SK-N-MC (cell line): ENCODE results near the gene ZNF770.
A peak's percentile ranks its signal among the peaks of the same experiment; 100 is the strongest.

Experiments
- DNase-seq: peaks from one replicate; pipeline ENCODE4 v3.0.0-alpha.2; 2011; ENCODE audit warnings: low read depth, low spot score
- H3K27ac ChIP-seq: fragments of 200-600 bp; sonication (generic); 2 replicates; pipeline ENCODE4 v1.5.1; 2016; ENCODE audit warnings: mixed run types
- H3K36me3 ChIP-seq: fragments of 200-600 bp; sonication (generic); 2 replicates; pipeline ENCODE4 v1.6.1; 2017; ENCODE audit warnings: antibody characterized with exemption, low read length, mixed read lengths; ENCODE audit not compliant: insufficient read depth
- H3K4me3 ChIP-seq: fragments of 200-600 bp; sonication (generic); 2 replicates; pipeline ENCODE4 v1.5.1; 2016
- H3K9ac ChIP-seq: fragments of 200-600 bp; sonication (generic); 2 replicates; pipeline ENCODE4 v1.8.0; 2017; ENCODE audit warnings: mixed run types, mixed read lengths; ENCODE audit not compliant: insufficient read length
- H3K9me3 ChIP-seq: fragments of 200-600 bp; sonication (generic); 2 replicates; pipeline ENCODE4 v1.6.1; 2017; ENCODE audit warnings: low read depth, mild to moderate bottlenecking, antibody characterized with exemption, low read length, moderate library complexity, mixed read lengths
- EZH2 ChIP-seq: fragments of 200-600 bp; sonication (generic); IDR thresholded peaks from one replicate; pipeline ENCODE4 v1.6.1; 2017; ENCODE audit warnings: antibody characterized with exemption
- FOXP2 ChIP-seq: optimal IDR thresholded peaks from 2 replicates; pipeline ENCODE3; 2011; ENCODE audit warnings: mild to moderate bottlenecking, moderate library complexity; ENCODE audit not compliant: insufficient read depth; ENCODE audit errors: extremely low read length, control extremely low read depth
- POLR2AphosphoS5 ChIP-seq: IDR thresholded peaks from 2 replicates; pipeline ENCODE4 v1.6.1; 2012; ENCODE audit warnings: mild to moderate bottlenecking, low read depth, low read length, borderline replicate concordance

The ZNF770 gene

DNA sequence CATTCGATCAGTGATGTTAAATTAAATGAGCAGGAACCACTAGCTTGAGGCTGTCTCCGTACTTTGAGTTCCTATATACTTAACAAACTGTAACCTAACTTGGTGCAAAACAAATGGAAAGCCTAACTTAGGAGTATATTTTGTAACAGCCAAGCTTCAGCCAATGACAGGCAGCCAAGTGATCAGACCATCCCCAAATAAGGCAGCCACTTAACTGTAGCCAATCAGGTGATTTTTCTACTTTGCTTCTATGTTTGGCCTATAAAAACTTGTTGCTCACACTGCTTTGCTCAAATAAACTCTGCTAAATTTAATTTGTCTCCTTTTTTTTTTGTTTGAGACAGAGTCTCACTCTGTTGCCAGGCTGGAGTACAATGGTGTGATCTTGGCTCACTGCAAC is 19.3 kb upstream of the ZNF770 start:
- Histone ChIP-seq H3K27ac (no peak overlapping the region), H3K36me3 (no peaks in the 10 kb centered on the region), H3K4me3 (no peak overlapping the region), H3K9ac (no peak overlapping the region), H3K9me3 (no peaks in the 10 kb centered on the region)
- TF ChIP-seq POLR2AphosphoS5 (no peak), EZH2 (no peak), FOXP2 (no peak)
- DNase-seq: no peak

DNA sequence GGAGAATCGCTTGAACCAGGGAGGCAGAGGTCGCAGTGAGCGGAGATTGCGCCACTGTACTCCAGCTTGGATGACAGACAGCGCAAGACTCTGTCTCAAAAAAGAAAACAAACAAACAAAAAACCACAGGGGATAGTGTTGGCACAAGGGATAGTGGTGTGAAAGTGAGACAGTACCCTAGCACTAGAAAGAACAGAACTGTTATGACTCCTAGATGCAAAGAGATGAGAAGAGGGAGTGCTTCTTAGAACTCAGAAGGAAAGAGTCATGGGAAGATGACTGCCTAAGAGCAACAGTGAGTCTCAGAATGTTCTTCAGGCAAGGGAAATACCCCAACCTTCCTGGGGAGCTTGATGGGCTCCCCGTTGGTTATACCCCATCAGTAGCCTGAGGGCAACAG is 17.8 kb upstream of the ZNF770 start:
- Histone ChIP-seq H3K36me3 (no peaks in the 10 kb centered on the region), H3K27ac (no peak overlapping the region), H3K4me3 (no peak overlapping the region), H3K9me3 (no peaks in the 10 kb centered on the region), H3K9ac (no peak overlapping the region)
- no peak for DNase-seq
- TF ChIP-seq POLR2AphosphoS5 (no peak), FOXP2 (no peak), EZH2 (no peak)

DNA sequence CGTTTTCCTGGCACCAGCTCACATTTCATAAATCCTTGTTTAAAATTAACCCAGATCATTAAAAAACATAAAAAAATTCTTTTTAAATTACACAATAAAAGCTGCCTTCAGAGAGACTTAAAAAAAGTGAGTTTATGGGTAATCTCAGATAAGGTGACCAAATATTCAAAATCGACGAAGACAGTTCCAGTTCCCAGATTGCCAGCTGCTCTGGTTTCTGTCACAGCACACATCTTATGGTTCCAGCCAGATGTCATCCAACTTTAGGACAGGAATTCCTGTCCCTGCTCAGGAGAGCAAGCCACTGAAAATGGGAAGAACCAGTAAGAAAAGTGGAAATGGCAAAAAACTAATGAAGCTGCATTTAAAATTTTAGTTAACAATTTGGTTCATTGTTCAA is 15.8 kb upstream of the ZNF770 start:
- no peak overlapping the region for H3K4me3 ChIP-seq
- H3K27ac ChIP-seq: no peak overlapping the region
- no peak for TF ChIP-seq FOXP2

DNA sequence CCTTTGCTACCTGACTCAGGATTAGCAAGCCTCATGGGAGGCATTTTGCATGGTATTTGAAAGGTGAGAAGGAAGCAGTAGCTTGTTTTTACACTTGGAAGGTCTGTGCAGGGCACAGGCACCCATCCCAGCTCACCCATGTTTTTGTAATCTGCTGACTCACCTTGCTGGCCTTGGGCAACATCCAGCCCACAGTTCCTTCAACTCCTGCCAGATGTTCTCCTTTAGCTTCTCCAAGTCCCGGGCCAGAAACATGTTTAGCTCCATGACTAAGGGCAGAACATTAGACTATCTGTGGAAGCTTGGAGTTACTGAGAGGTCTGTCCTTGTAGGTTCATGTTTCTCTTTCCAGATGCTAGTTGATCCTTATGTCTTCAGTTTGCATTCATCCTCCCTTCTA is 12.4 kb upstream of the ZNF770 start:
- H3K9ac ChIP-seq: no peak overlapping the region
- DNase-seq: no peak
- H3K36me3 ChIP-seq: no peaks in the 10 kb centered on the region
- no peaks in the 10 kb centered on the region for H3K9me3 ChIP-seq
- no peak for TF ChIP-seq EZH2
- TF ChIP-seq FOXP2: no peak
- no peak for TF ChIP-seq POLR2AphosphoS5
- no peak overlapping the region for H3K4me3 ChIP-seq
- no peak overlapping the region for H3K27ac ChIP-seq

More for the DNA sequence above, 15.8 kb upstream of the ZNF770 start:
- Histone ChIP-seq H3K36me3 (no peaks in the 10 kb centered on the region), H3K9ac (no peak overlapping the region), H3K9me3 (no peaks in the 10 kb centered on the region)
- no peak for DNase-seq

DNA sequence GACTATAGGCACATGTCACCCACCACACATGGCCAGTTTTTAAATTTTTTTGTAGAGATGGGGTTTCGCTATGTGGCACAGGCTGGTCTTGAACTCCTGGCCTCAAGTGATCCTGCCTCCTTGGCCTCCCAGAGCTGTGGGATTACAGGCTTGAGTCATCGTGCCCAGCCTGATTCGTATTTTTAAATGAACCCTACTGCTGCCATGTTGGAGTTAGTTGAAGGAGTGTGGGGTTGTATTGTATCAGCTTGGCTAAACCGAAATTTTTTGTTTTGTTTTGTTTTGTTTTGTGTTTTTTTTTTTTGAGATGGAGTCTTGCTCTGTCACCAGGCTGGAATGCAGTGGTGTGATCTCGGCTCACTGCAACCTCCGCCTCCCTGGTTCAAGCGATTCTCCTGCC is 11.8 kb upstream of the ZNF770 start:
- H3K9ac ChIP-seq: no peak overlapping the region
- no peak for TF ChIP-seq EZH2
- TF ChIP-seq POLR2AphosphoS5: no peak
- no peak for TF ChIP-seq FOXP2
- H3K27ac ChIP-seq: no peak overlapping the region
- no peak overlapping the region for H3K4me3 ChIP-seq
- H3K9me3 ChIP-seq: no peaks in the 10 kb centered on the region
- no peaks in the 10 kb centered on the region for H3K36me3 ChIP-seq
- no peak for DNase-seq

DNA sequence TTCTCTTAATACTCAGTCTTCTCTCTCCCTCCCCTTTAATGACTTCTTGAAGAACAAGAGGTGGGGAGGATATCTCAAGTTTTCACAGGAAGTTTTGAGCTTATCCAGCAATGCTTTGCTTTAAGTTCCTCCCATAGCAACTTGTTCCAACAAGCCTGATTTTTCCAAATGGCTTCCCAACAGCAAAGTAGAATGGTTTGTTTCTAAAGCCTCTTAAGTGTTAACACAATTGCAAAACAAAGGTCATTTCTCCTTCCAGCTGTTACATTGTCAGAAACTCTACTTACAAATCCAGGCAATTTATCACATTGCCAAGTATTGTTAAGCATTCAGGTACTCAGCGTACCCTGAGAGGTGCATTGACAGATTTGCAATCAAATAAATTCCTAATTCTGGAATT is 6.8 kb upstream of the ZNF770 start:
- Histone ChIP-seq H3K4me3 (no peak overlapping the region), H3K36me3 (no peaks in the 10 kb centered on the region), H3K27ac (no peak overlapping the region), H3K9me3 (no peaks in the 10 kb centered on the region), H3K9ac (no peak overlapping the region)
- TF ChIP-seq POLR2AphosphoS5: no peak
- TF ChIP-seq FOXP2: no peak
- TF ChIP-seq EZH2: no peak
- no peak for DNase-seq

DNA sequence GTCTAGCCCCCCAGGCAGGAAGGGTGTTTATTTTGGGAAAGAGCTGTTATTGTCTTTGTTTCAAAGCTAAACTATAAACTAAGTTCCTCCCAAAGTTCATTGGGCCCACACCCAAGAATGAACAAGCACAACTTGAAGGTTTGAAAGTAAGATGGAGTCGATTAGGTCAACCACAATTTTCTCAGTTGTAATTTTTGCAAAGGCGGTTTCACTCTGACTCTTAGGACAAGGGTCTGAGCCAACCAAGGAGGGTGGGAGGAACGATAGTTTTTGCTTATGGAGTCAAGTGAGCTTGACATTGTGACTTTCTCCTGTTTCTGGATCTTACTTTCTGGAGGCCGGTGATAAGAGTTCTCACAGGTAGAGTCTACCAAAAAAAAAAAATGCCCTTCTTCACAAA is 5.8 kb upstream of the ZNF770 start:
- DNase-seq: no peak
- no peak for TF ChIP-seq FOXP2
- no peak for TF ChIP-seq EZH2
- TF ChIP-seq POLR2AphosphoS5: no peak

DNA sequence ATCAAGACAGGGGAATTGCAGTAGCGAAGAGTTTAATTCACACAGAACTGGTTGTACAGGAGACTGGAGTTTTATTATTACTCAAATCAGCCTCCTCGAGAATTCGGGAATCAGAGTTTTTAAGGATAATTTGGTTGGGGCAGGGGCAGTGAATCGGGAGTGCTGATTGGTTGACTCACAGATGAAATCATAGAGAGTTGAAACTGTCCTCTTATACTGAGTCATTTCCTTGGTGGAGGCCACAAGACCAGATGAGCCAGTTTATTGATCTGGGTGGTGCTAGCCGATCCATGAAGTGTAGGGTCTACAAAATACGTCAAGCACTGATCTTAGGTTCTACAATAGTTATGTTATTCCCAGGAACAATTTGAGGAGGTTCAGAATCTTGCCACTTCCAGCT is 5.3 kb upstream of the ZNF770 start:
- no peaks in the 10 kb centered on the region for H3K9me3 ChIP-seq
- H3K9ac ChIP-seq: no peak overlapping the region
- no peak overlapping the region for H3K27ac ChIP-seq
- no peak for DNase-seq
- TF ChIP-seq POLR2AphosphoS5: no peak
- TF ChIP-seq EZH2: no peak
- no peak for TF ChIP-seq FOXP2
- no peaks in the 10 kb centered on the region for H3K36me3 ChIP-seq
- no peak overlapping the region for H3K4me3 ChIP-seq

More for the DNA sequence above, 5.8 kb upstream of the ZNF770 start:
- no peaks in the 10 kb centered on the region for H3K36me3 ChIP-seq
- no peak overlapping the region for H3K27ac ChIP-seq
- H3K9ac ChIP-seq: no peak overlapping the region
- no peaks in the 10 kb centered on the region for H3K9me3 ChIP-seq
- no peak overlapping the region for H3K4me3 ChIP-seq

DNA sequence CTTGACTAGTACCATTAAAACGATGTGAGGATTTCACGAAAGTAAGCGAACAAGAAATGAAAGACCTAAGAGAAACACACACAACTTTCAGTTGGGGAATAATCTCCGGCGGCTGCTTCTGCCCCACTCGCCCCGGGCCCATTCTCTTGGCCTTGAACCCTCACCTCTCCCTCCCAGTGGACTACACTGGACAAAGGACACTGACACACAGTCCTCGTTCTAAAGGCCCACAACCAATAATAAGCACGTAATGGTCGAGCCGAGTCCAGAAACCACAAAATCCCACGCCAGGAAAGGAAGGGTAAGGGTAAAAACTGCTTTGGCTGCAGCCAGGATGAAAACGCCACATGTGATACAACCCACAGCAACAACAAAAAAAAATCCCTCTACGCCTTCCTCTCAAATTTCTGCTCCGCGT is 469 bp downstream of the ZNF770 start:
- Histone ChIP-seq H3K4me3 (peak overlapping the region; percentile 100), H3K9me3 (no peaks in the 10 kb centered on the region), H3K27ac (peak overlapping the region; percentile 66; the same call in 1 of the 2 replicates), H3K36me3 (peaks cover 34% of the 10 kb centered on the region), H3K9ac (peak overlapping the region; percentile 99)
- TF ChIP-seq FOXP2 (no peak), POLR2AphosphoS5 (no peak), EZH2 (no peak)
- no peak for DNase-seq
